Tibial nerve (tissue), 4 donors: ENCODE data around the gene ZBTB7C. TPM values are rescaled to one million over a fixed set of nuclear protein-coding genes. Genes with fewer than 3 reads are reported as not detected.

ENCODE experiments used
- DNase-seq, 2 donors: peaks; one replicate each; pipeline ENCODE4 v3.0.0-alpha.2; 2019; ENCODE audit warnings: low spot score in 2 of 2
- H3K27ac ChIP-seq, 4 donors: fragments of 200-600 bp; sonication (generic) in 3 of 4; one replicate each; pipeline ENCODE4 v1.5.1; 2017 to 2019; ENCODE audit warnings: mild to moderate bottlenecking in 1 of 4
- H3K27me3 ChIP-seq, 2 donors: fragments of 200-600 bp; sonication (generic) in 1 of 2; one replicate each; pipeline versions ENCODE4 v1.5.1 to v1.6.0; 2017 to 2019
- H3K36me3 ChIP-seq, 3 donors: fragments of 200-600 bp; sonication (generic); one replicate each; pipeline ENCODE4 v1.5.1; 2018 to 2019
- H3K4me1 ChIP-seq, 4 donors: fragments of 200-600 bp; sonication (generic) in 3 of 4; one replicate each; pipeline ENCODE4 v1.5.1; 2017 to 2019
- H3K4me3 ChIP-seq, 4 donors: fragments of 200-600 bp; sonication (generic) in 3 of 4; one replicate each; pipeline ENCODE4 v1.5.1; 2017 to 2019; ENCODE audit warnings: mild to moderate bottlenecking in 1 of 4, moderate library complexity in 1 of 4
- H3K9me3 ChIP-seq, 4 donors: fragments of 200-600 bp; sonication (generic) in 3 of 4; one replicate each; pipeline ENCODE4 v1.5.1; 2017 to 2019
- EP300 ChIP-seq, 2 donors: sonication (generic); formaldehyde crosslinking; IDR thresholded peaks; one replicate each; pipeline ENCODE4 v1.6.1; 2017; ENCODE audit warnings: antibody characterized with exemption in 2 of 2, mild to moderate bottlenecking in 1 of 2
- POLR2A ChIP-seq, 2 donors: fragments of 450-650 bp; IDR thresholded peaks; one replicate each; pipeline ENCODE4 v1.6.1; 2017; ENCODE audit warnings: antibody characterized with exemption in 2 of 2, mild to moderate bottlenecking in 2 of 2, moderate library complexity in 2 of 2
- WGBS, 2 donors: methylation state at CpG; one replicate each; pipeline ENCODE4 v1.1.5; 2018; 5-methylcytosine and 5-hydroxymethylcytosine counted together
- total RNA-seq, 4 donors: library from RNA; depleted of rRNA; stranded (reverse); fragments of >200 nt; gene quantifications; one replicate each; pipeline ENCODE4 v1.1.0, GENCODE V29; 2016
- TF ChIP-seq, protein P1 (sequence below), 5 experiments: fragments of 200-600 bp in 3 of 5; fragments of 450-650 bp in 2 of 5; sonication (generic) in 3 of 5; IDR thresholded peaks; one replicate each; pipeline ENCODE4 v1.5.1; 2016 to 2019; ENCODE audit warnings: antibody characterized with exemption in 5 of 5, mild to moderate bottlenecking in 3 of 5, moderate library complexity in 2 of 5

Gene ZBTB7C
- total RNA-seq, 4 donors from 2014 or later, result 24.6 to 95.0 (median 75.3) TPM

DNA sequence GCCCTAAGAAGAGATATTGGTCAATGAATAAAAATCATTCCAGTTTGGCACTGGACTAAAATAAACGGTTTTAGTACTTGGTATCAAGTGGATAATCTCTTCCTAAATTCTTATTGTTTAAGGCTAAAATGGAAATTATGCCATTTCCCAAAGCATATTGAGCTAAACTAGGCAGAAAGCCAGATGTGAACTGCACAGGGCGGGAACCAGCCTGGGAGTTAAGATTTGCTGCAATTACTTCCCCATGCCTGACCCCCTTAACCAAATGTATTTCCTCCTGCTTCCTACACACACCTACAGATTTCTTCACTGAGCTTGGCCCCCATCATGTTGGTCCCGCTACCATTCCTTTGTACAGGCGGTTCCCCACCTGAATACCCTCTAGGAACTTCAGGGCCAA lies 12.2 kb downstream of the ZBTB7C start:
- Histone ChIP-seq H3K4me3 (no peak overlapping the region), H3K36me3 (no peaks in the 10 kb centered on the region), H3K27me3 (no peaks in the 10 kb centered on the region), H3K4me1 (peaks cover 0 to 59% (median 2%) of the 10 kb centered on the region in 4 donors), H3K9me3 (no peaks in the 10 kb centered on the region), H3K27ac (no peak overlapping the region)
- TF ChIP-seq POLR2A (IDR thresholded peaks at IDR 0.05) (no peak), EP300 (IDR thresholded peaks at IDR 0.05) (no peak)
- TF ChIP-seq, protein P1, sequence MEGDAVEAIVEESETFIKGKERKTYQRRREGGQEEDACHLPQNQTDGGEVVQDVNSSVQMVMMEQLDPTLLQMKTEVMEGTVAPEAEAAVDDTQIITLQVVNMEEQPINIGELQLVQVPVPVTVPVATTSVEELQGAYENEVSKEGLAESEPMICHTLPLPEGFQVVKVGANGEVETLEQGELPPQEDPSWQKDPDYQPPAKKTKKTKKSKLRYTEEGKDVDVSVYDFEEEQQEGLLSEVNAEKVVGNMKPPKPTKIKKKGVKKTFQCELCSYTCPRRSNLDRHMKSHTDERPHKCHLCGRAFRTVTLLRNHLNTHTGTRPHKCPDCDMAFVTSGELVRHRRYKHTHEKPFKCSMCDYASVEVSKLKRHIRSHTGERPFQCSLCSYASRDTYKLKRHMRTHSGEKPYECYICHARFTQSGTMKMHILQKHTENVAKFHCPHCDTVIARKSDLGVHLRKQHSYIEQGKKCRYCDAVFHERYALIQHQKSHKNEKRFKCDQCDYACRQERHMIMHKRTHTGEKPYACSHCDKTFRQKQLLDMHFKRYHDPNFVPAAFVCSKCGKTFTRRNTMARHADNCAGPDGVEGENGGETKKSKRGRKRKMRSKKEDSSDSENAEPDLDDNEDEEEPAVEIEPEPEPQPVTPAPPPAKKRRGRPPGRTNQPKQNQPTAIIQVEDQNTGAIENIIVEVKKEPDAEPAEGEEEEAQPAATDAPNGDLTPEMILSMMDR (IDR thresholded peaks at IDR 0.05), result no peak
- 55 to 65% methylated on average over 4 of the region's 4 CpGs for WGBS, 2 donors
- no peak for DNase-seq

DNA sequence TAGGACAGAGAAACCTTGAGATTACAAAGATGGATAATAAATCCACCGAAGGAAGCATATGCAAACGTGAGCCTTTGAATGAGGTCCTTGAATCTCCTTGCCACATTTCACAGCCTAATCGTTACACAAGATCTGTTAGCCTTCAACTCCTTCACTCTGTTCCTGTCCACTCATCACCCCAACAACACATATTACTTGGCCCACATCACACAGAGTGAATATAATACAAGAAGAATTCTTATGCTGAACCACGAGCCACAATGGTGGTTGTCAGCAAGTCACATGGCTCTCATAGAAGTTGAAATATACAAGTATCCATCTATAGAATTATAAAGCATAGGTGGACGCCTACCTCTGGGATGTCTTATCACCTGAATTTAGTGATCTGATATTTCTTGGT lies 12.6 kb downstream of the ZBTB7C start:
- H3K27ac ChIP-seq, result no peak overlapping the region
- WGBS, 2 donors, result 74% methylated on average over 5 of the region's 5 CpGs
- H3K4me1 ChIP-seq, result peaks cover 0 to 63% (median 2%) of the 10 kb centered on the region in 4 donors
- no peaks in the 10 kb centered on the region for H3K9me3 ChIP-seq
- no peak overlapping the region for H3K4me3 ChIP-seq
- no peaks in the 10 kb centered on the region for H3K36me3 ChIP-seq
- no peaks in the 10 kb centered on the region for H3K27me3 ChIP-seq
- TF ChIP-seq, protein P1 (IDR thresholded peaks at IDR 0.05), result no peak
- TF ChIP-seq POLR2A (IDR thresholded peaks at IDR 0.05) (no peak), EP300 (IDR thresholded peaks at IDR 0.05) (no peak)
- no peak for DNase-seq

DNA sequence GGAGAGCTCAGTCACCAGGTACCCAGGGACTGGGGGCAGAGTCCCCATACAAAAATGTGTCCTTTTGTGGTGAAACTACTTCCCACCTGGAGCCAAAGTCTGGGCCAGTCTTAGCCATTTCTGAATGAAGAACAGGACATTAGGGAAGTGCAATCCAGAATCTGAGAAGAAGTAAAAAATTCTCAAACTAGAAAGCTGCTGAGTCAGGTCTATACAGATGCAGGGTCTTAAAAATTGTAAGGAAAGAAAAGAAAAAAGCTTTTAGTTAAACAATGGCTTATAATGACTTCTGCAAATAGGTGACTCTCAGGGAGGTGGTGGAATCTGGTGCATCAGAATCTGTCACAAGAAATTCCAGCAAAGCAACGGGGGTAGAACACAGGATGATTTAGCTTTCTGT lies 13.5 kb downstream of the ZBTB7C start:
- no peaks in the 10 kb centered on the region for H3K27me3 ChIP-seq
- no peaks in the 10 kb centered on the region for H3K9me3 ChIP-seq
- TF ChIP-seq, protein P1 (IDR thresholded peaks at IDR 0.05), result no peak
- TF ChIP-seq EP300 (IDR thresholded peaks at IDR 0.05) (no peak), POLR2A (IDR thresholded peaks at IDR 0.05) (no peak)
- H3K4me1 ChIP-seq, result peaks cover 0 to 72% (median 4%) of the 10 kb centered on the region in 4 donors
- H3K36me3 ChIP-seq, result no peaks in the 10 kb centered on the region
- no peak overlapping the region for H3K27ac ChIP-seq
- DNase-seq, result no peak
- WGBS, 2 donors, result 58 to 82% methylated on average over 1 of the region's 1 CpG
- H3K4me3 ChIP-seq, result no peak overlapping the region

DNA sequence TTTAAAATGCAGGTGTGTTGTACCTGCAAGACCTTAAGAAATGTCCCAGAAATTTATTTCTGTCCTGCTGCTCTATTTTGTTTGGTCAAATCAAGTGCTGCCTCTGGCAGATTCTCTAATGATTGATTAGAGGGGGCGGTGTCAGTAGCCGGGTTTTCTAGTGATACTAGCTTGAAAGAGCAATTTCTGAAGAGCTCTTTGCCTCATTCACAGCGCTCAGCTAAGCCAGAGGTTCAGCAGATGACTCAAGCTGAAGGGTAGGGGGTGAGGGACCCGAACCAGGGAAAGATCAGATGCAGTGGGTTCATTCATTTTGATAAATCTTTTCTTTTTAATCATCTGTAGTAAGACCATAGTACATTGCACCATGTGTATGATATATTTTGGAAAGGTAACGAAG lies 15.0 kb downstream of the ZBTB7C start:
- peak overlapping the region in 1 of 4 donors; percentile 3 for H3K27ac ChIP-seq
- H3K36me3 ChIP-seq, result no peaks in the 10 kb centered on the region
- no peaks in the 10 kb centered on the region for H3K9me3 ChIP-seq
- 68 to 73% methylated on average over 5 of the region's 5 CpGs for WGBS, 2 donors
- no peaks in the 10 kb centered on the region for H3K27me3 ChIP-seq
- no peak for DNase-seq
- no peak overlapping the region for H3K4me3 ChIP-seq
- H3K4me1 ChIP-seq, result peaks cover 0 to 72% (median 6%) of the 10 kb centered on the region in 4 donors
- TF ChIP-seq EP300 (IDR thresholded peaks at IDR 0.05), result no peak
- no peak for TF ChIP-seq POLR2A (IDR thresholded peaks at IDR 0.05)
- TF ChIP-seq, protein P1 (IDR thresholded peaks at IDR 0.05), result no peak

DNA sequence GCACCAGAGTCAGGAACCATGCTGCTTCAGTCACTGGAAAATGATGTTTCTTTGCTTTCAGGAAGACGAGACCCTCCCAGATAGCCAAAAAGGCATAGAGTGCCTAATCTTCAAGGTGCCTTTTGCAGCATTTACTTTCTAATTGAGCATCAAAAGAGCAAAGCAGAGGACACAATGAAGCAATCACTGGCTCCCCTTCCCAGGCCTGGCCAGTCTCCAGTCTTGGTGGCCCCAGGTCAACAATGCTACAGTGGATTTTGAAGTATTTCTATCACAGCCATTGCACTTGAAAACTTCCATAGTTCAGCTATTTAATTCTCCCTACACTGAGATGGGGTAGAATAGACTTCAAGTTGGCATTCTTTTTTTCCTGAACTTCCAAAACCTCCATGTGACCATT lies 15.4 kb downstream of the ZBTB7C start:
- Histone ChIP-seq H3K36me3 (no peaks in the 10 kb centered on the region), H3K27me3 (no peaks in the 10 kb centered on the region), H3K27ac (peak overlapping the region in 1 of 4 donors; percentile 83), H3K4me1 (peaks cover 0 to 76% (median 6%) of the 10 kb centered on the region in 4 donors), H3K4me3 (no peak overlapping the region), H3K9me3 (no peaks in the 10 kb centered on the region)
- 73 to 94% methylated on average over 1 of the region's 1 CpG for WGBS, 2 donors
- TF ChIP-seq POLR2A (IDR thresholded peaks at IDR 0.05), result no peak
- TF ChIP-seq, protein P1 (IDR thresholded peaks at IDR 0.05), result no peak
- no peak for TF ChIP-seq EP300 (IDR thresholded peaks at IDR 0.05)
- peak in 1 of 2 donors; percentile 55 for DNase-seq
